ENCODE measurements around the gene FBXO38. TPM values are rescaled to one million over a fixed set of nuclear protein-coding genes. Genes with fewer than 3 reads are reported as not detected.

FBXO38 gene
- total RNA-seq = 68.3 TPM

GRCh38 chr5:148383564-148384379 lies at the start of gene FBXO38:
Gene FBXO38, plus strand, starts transcription at chr5:148383958. Its CDS starts 10,819 bp downstream, at chr5:148394777.

GRCh38 chr5:148335259-148335658 lies 48.5 kb upstream of the FBXO38 start, which contains the start of gene SPINK9:
Gene SPINK9, plus strand, starts transcription at chr5:148335559. Its CDS starts 55 bp downstream, at chr5:148335614.

Small RNA genes within 50 kb of the gene (small RNA-seq; reads per million reads assigned to genes)
- not detected for gene RF00017

Other genes with a start within 250 kb of the FBXO38 start
- not detected for gene SPINK14, start 215.4 kb upstream of the FBXO38 start, total RNA-seq
- not detected for gene SPINK6, start 180.9 kb upstream of the FBXO38 start, total RNA-seq
- not detected for gene MARCOL, start 145.4 kb upstream of the FBXO38 start, total RNA-seq
- gene SPINK13, start 115.2 kb upstream of the FBXO38 start, total RNA-seq = not detected
- gene SPINK7, start 71.5 kb upstream of the FBXO38 start, total RNA-seq = not detected
- gene SPINK9, start 48.4 kb upstream of the FBXO38 start, total RNA-seq = not detected